Measurements from ENCODE around the gene CHMP2A.
"Not testable (repeated sequence)": the region's sequence is repeated elsewhere in the genome, so short reads cannot be mapped to it uniquely, and the experiment has no call there.

CHMP2A gene

DNA sequence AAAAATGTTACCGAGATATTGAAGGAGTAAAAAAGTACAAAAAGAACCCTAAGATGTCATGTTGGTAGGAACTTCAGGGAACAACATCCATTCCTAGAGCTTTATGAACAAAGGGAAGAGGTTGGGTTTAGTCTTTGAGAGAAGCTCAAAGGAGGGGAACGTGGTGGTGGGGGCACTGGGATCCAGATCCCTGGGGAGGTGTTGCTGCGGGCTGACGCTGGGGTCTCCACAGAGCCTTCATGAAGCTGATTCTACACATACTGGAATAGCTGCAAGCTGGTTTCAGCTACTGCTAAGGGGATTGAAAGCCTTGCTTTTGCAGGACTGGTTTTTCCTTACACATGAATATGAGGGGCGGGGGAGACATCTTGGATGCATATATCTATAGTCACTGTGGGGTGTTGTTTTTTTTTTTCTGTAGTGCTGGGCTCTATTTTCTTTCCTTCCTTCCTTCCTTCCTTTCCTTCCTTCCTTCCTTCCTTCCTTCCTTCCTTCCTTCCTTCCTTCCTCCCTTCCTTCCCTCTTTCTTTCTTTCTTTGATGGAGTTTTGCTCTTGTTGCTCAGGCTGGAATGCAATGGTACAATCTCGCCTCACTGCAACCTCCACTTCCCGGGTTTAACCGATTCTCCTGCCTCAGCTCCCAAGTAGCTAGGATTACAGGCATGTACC lies 24.7 kb upstream of the CHMP2A start:
- no peak for DNase-seq (ENCODE audit: low spot score)
- TF ChIP-seq CTCF (IDR thresholded peaks at IDR 0.05; ENCODE audit: extremely low read depth, missing control alignments): no peak

- TF ChIP-seq CTCF (IDR thresholded peaks at IDR 0.05; ENCODE audit: extremely low read depth, missing control alignments): no peak
- DNase-seq (ENCODE audit: low spot score): no peak
Measured at GRCh38 chr19:58578012-58578925, 23.4 kb upstream of the CHMP2A start.

GRCh38 chr19:58577581-58577980 lies 22.7 kb upstream of the CHMP2A start:
- not testable (repeated sequence) for DNase-seq (ENCODE audit: low spot score)

- DNase-seq (ENCODE audit: low spot score): peak; percentile 87
- no peak for TF ChIP-seq CTCF (IDR thresholded peaks at IDR 0.05; ENCODE audit: extremely low read depth, missing control alignments)
Measured at GRCh38 chr19:58575183-58576041, 20.5 kb upstream of the CHMP2A start.

DNA sequence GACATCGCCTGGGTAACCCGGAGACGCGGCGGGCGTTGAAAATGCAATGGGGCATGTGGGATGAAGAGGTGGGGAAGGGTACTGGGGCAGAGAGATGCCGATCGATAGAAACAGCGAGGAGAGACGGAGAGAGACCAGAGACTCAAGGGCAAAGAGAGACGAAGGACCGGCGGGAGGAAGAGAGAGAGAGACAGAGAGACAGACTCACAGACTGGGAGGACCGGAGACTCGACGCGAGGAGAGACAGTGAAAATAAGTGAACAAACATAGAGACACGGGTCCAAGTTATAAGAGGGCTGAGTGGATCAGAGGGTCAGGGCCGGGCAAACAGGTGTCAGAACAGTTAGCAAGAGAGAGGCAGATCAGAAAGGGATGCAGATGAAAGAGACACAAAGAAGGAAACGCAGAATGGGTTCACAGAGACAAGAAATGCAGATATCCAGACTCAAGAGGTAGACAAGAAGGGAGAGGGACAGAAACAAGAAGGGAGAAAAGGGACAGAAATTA lies 18.8 kb upstream of the CHMP2A start:
- no peak for TF ChIP-seq CTCF (IDR thresholded peaks at IDR 0.05; ENCODE audit: extremely low read depth, missing control alignments)
- DNase-seq (ENCODE audit: low spot score): no peak

DNA sequence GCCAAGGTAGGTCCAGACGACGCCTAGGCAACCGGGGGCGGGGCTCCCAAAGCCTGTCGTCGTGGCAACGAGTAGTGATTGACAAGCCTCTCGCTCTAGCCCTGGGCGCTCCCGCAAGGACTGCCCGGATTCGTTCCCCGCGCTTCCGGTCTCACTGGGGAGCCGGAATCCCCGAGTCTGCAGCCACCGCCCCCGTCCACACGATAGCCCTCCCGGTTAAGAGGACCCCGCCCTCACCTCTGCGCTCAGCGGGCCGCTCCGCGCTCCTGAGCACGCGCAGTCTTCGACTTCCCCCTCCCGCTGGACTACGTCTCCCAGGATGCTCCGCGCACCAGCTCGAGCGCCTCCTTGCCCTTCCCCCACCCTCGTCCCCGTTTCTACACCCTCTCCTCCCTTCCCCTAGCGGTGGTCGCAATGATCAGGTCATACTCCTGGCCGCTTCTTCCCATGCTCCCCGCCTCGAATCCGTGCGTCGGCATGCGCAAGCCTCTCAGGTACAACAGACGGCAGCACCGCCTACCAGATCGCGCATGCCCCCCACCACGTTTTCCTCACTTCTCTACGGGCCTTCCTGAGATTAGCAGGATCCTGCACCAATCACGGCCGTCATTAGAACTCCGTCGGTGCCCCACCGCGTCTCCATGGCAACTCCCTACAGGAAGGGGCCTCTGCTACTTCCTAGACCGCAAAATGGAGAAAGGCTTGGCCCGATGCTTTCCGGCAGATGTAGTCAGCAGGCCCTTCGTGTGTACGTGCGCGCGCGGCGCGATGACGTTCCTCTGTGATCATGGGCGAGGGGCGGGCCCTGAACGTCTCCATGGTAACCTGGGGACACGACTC lies 18.1 kb upstream of the CHMP2A start, which contains the start of gene MZF1:
Gene MZF1 (minus strand): TSS at position 518 of the 840 bp plus-strand sequence. CDS start 1,946 bp downstream, outside the sequence.
- TF ChIP-seq CTCF (IDR thresholded peaks at IDR 0.05; ENCODE audit: extremely low read depth, missing control alignments): no peak
- DNase-seq (ENCODE audit: low spot score): peak; percentile 96

Measured in GM20000 (cell line).